K562 (cell line): ENCODE results near the gene WDR18. TPM values are rescaled to one million over a fixed set of nuclear protein-coding genes. Genes with fewer than 3 reads are reported as not detected.

Experiments used
- ATAC-seq: fragments of 200-7000 bp; cut with Tn5 transposase; 3 replicates; pipeline ENCODE4 v1.9.1; 2020; ENCODE audit warnings: moderate library complexity
- BruUV-seq: library from RNA; stranded (reverse); fragments of 400-500 nt; replicated peaks from 2 replicates; lab custom pipeline; 2021; lab: Mats Ljungman, UMichigan
- CTCF ChIA-PET: fragments of 300-600 bp; formaldehyde crosslinking; extraction: SDS; loops from one replicate; lab custom pipeline; 2021; ENCODE audit warnings: low intra/inter-chr PET ratio; lab: Yijun Ruan, JAX
- POLR2A ChIA-PET: fragments of 300-600, 350-650 bp; sonication (Branson Sonifier 250); formaldehyde crosslinking; extraction: SDS; loops from one replicate; lab custom pipeline; 2021; ENCODE audit warnings: antibody characterized with exemption, inconsistent platforms; lab: Yijun Ruan, JAX
- DNase-seq, 4 experiments: peaks; one replicate each; pipeline versions ENCODE4 v3.0.0 to v3.0.0-alpha.2; 2011 to 2018; ENCODE audit warnings: low spot score in 3 of 4, mixed read lengths in 3 of 4; ENCODE audit errors: extremely low read depth in 1 of 4
- FAIRE-seq: peaks from 2 replicates; lab custom pipeline; 2011; peaks lifted over from hg19 to GRCh38; lab: Jason Lieb, UNC
- H2AFZ ChIP-seq: 2 replicates; pipeline ENCODE4 v1.6.0; 2011; ENCODE audit warnings: low read depth, low read length, control low read depth, inconsistent platforms
- H3K27ac ChIP-seq: fragments of 200-600 bp; 3 replicates; pipeline ENCODE4 v1.8.0; 2011; ENCODE audit warnings: low read depth, mild to moderate bottlenecking, control low read depth, inconsistent platforms, low read length, moderate library complexity, mixed read lengths; ENCODE audit errors: extremely low read depth
- H3K27me3 ChIP-seq, 2 experiments: fragments of 300-600 bp in 1 of 2; 2 replicates in 1 of 2; 3 replicates in 1 of 2; pipeline versions ENCODE4 v1.6.0 to v1.8.0; 2011; ENCODE audit warnings: inconsistent platforms in 2 of 2, low read length in 2 of 2, mild to moderate bottlenecking in 1 of 2, mixed read lengths in 1 of 2, moderate library complexity in 1 of 2; ENCODE audit not compliant: control insufficient read depth in 2 of 2, insufficient read depth in 2 of 2
- H3K36me3 ChIP-seq: fragments of 300-600 bp; 3 replicates; pipeline ENCODE4 v1.8.0; 2011; ENCODE audit warnings: mild to moderate bottlenecking, low read length, inconsistent platforms; ENCODE audit not compliant: control insufficient read depth, insufficient read depth
- H3K4me1 ChIP-seq, 2 experiments: fragments of 200-600 bp in 1 of 2; replicated peaks in 1 of 2; 2 replicates in 1 of 2; 3 replicates in 1 of 2; pipeline versions ENCODE4 v1.5.1 to v1.8.0; 2011; ENCODE audit warnings: inconsistent platforms in 2 of 2, low read length in 2 of 2, mild to moderate bottlenecking in 1 of 2, mixed read lengths in 1 of 2, moderate library complexity in 1 of 2; ENCODE audit not compliant: control insufficient read depth in 2 of 2, insufficient read depth in 2 of 2
- H3K4me2 ChIP-seq: 2 replicates; pipeline ENCODE4 v1.6.1; 2011; ENCODE audit warnings: low read length, control low read depth, inconsistent platforms, mixed read lengths; ENCODE audit not compliant: insufficient read depth
- H3K4me3 ChIP-seq: fragments of 200-600 bp; sonication (generic), shearing (Covaris generic); 2 replicates; pipeline ENCODE4 v1.5.1; 2016; ENCODE audit warnings: control low read depth, inconsistent platforms
- H3K79me2 ChIP-seq: fragments of 200-600 bp; 3 replicates; pipeline ENCODE4 v1.8.0; 2011; ENCODE audit warnings: low read length, inconsistent platforms; ENCODE audit not compliant: control insufficient read depth, insufficient read depth
- H3K9ac ChIP-seq, 2 experiments: 2 replicates each; pipeline versions ENCODE4 v1.6.0 to v1.6.1; 2011; ENCODE audit warnings: low read depth in 2 of 2, low read length in 2 of 2, control low read depth in 1 of 2, inconsistent platforms in 1 of 2, mild to moderate bottlenecking in 1 of 2, mixed read lengths in 1 of 2; ENCODE audit not compliant: insufficient read depth in 1 of 2
- H3K9me1 ChIP-seq: one replicate; pipeline ENCODE4 v1.6.0; 2011; ENCODE audit warnings: inconsistent platforms, mild to moderate bottlenecking, low read length, moderate library complexity; ENCODE audit not compliant: control insufficient read depth, insufficient read depth
- H3K9me3 ChIP-seq: replicated peaks from 2 replicates; pipeline ENCODE4 v1.5.1; 2011; ENCODE audit warnings: low read depth, low read length, inconsistent platforms; ENCODE audit not compliant: control insufficient read depth, insufficient read depth
- H4K20me1 ChIP-seq: replicated peaks from 2 replicates; pipeline ENCODE4 v1.6.1; 2011; ENCODE audit warnings: low read length, inconsistent platforms, mixed read lengths; ENCODE audit not compliant: control insufficient read depth, insufficient read depth
- ADNP ChIP-seq: fragments of 200-800 bp; sonication (Bioruptor generic); IDR thresholded peaks from 2 replicates; pipeline ENCODE4 v1.6.1; 2016; ENCODE audit warnings: missing genetic modification characterization, missing compliant biosample characterization
- AFF4 ChIP-seq: sonication (generic); formaldehyde crosslinking; IDR thresholded peaks from 2 replicates; pipeline ENCODE4 v1.8.0; 2023; ENCODE audit warnings: mild to moderate bottlenecking, missing genetic modification reagents
- ARNT ChIP-seq, 2 experiments: fragments of 450-650 bp; IDR thresholded peaks; 2 replicates each; pipeline ENCODE4 v1.6.1; 2016; ENCODE audit warnings: mild to moderate bottlenecking in 1 of 2
- ATF6 ChIP-seq: sonication (generic); formaldehyde crosslinking; IDR thresholded peaks from 2 replicates; pipeline ENCODE4 v1.4.0; 2020; ENCODE audit warnings: mild to moderate bottlenecking, missing genetic modification reagents
- BRD9 ChIP-seq: fragments of 450-650 bp; IDR thresholded peaks from 2 replicates; pipeline ENCODE4 v1.6.1; 2018; ENCODE audit warnings: low read depth; ENCODE audit not compliant: partially characterized antibody
- GABPB2 ChIP-seq: fragments of 250-450 bp; sonication (Bioruptor Pico); conservative IDR thresholded peaks from 2 replicates; pipeline ENCODE4 v1.5.1; 2021; ENCODE audit warnings: mild to moderate bottlenecking
- HMGN3 ChIP-seq: IDR thresholded peaks from 2 replicates; pipeline ENCODE4 v1.6.1; 2011; ENCODE audit warnings: borderline replicate concordance, low read depth, mild to moderate bottlenecking, mixed read lengths, low read length; ENCODE audit not compliant: insufficient read length; ENCODE audit errors: extremely low read depth
- ILF3 ChIP-seq: fragments of 450-650 bp; IDR thresholded peaks from 2 replicates; pipeline ENCODE4 v1.6.1; 2018; ENCODE audit warnings: antibody characterized with exemption, mild to moderate bottlenecking, moderate library complexity, borderline replicate concordance
- PHB ChIP-seq: fragments of 250-450 bp; sonication (Bioruptor Pico); IDR thresholded peaks from 2 replicates; pipeline ENCODE4 v1.5.0; 2021
- RBFOX2 ChIP-seq: fragments of 200-400 bp; formaldehyde crosslinking; IDR thresholded peaks from 2 replicates; pipeline ENCODE4 v1.6.1; 2017; ENCODE audit warnings: low read depth, mild to moderate bottlenecking, low read length, moderate library complexity
- SNAPC5 ChIP-seq: fragments of 250-450 bp; sonication (Bioruptor Pico); IDR thresholded peaks from 2 replicates; pipeline ENCODE4 v1.8.0; 2021; ENCODE audit warnings: moderate library complexity, mild to moderate bottlenecking, inconsistent platforms
- TCF15 ChIP-seq: fragments of 250-450 bp; sonication (Bioruptor Pico); IDR thresholded peaks from 2 replicates; pipeline ENCODE4 v1.8.0; 2022; ENCODE audit warnings: moderate library complexity, mild to moderate bottlenecking, inconsistent platforms
- U2AF2 ChIP-seq: fragments of 200-400 bp; formaldehyde crosslinking; optimal IDR thresholded peaks from 2 replicates; pipeline ENCODE3; 2017; ENCODE audit warnings: low read depth, mild to moderate bottlenecking, low read length
- ZNF24 ChIP-seq: fragments of 450-650 bp; IDR thresholded peaks from 2 replicates; pipeline ENCODE4 v1.6.1; 2016
- WGBS: fragments of 100-300 bp; shearing (Covaris generic); methylation state at CpG from one replicate; pipeline ENCODE4 v1.1.6; 2016; ENCODE audit warnings: low coverage, mixed read lengths; ENCODE audit not compliant: insufficient coverage; ENCODE audit errors: missing lambda C conversion rate; 5-methylcytosine and 5-hydroxymethylcytosine counted together
- in situ Hi-C: fragments of 300-500 bp; cut with MboI; formaldehyde crosslinking; loops from 4 replicates; pipeline ENCODE4 v1.15.0; 2018; ENCODE audit warnings: inconsistent platforms, mixed read lengths
- intact Hi-C: fragments of 100-400 bp; cut with micrococcal nuclease; formaldehyde crosslinking; loops from 2 replicates; pipeline ENCODE4 v1.14.2; 2022
- polyA plus RNA-seq, 8 experiments: library from polyadenylated mRNA; depleted of rRNA in 4 of 8; stranded (reverse) in 5 of 8; unstranded in 3 of 8; fragments of >200 nt; fragmentation: Nextera tagmentation in 2 of 8; fragmentation: Illumina TruSeq in 1 of 8; extraction: Ambion mirVana in 2 of 8; extraction: Trizol in 1 of 8; gene quantifications; 2 replicates each; pipeline versions ENCODE4 v1.2.1 to v1.2.3, GENCODE V29; 2011 to 2014; ENCODE audit warnings: inconsistent platforms in 1 of 8, missing spikeins in 1 of 8
- total RNA-seq, 7 experiments: library from RNA; depleted of rRNA in 6 of 7; stranded (reverse); fragments of >200 nt in 6 of 7; fragmentation: Illumina TruSeq in 2 of 7; extraction: Trizol in 2 of 7; gene quantifications; 2 replicates each; pipeline versions ENCODE4 v1.2.1 to v1.2.3, GENCODE V29; 2011 to 2021; ENCODE audit warnings: low replicate concordance in 1 of 7

WDR18 gene
- total and polyA plus RNA-seq, 9 of the 15 experiments (the other 6 are each of a cell fraction or from before 2014, with no cell fraction given), result 0.65 to 181 (median 30.1) TPM

DNA sequence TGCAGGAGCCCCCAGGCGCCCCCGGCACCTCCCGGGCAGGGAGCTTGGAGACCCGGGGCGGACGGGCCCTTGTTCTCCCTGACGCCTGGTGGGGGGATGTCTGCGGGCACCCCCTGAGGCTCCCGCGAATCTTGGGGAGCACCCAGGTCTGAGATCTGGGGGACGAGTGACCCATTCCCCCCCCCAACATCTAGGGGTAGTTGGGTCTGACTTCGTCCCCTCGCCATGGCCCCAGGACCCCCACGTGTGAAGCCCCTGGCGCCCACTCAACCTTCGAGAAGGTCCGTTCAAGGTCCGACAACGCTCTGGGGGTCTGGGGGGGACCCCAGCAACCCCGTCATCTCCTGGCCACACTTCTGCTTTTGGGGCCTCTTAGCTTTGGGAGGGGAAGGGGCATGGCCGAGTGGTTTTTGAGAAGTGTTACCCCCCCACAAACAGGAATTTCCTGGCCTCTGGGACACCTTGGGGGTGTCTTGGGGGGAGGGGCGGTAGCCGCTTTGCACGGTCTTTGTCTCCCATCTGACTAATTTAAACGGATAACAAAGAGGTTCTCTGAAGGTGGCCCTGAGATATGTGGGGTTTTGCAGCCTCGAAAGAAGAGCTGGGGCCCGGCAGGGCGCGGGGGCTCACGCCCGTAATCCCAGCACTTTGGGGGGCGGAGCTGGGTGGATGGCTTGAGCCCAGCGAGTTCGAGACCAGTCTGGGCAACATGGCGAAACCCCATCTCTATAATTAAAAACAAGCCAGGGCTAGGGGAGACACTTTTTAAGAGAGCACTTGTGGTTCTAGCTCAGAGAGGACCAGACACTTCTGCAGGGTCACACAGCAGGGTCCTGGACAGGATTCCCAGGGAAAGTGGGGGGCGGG lies 42.9 kb downstream of the WDR18 start (continued):
- TF ChIP-seq AFF4 (CRISPR knock-in tag) (no peak), BRD9 (peak; percentile 16)

DNA sequence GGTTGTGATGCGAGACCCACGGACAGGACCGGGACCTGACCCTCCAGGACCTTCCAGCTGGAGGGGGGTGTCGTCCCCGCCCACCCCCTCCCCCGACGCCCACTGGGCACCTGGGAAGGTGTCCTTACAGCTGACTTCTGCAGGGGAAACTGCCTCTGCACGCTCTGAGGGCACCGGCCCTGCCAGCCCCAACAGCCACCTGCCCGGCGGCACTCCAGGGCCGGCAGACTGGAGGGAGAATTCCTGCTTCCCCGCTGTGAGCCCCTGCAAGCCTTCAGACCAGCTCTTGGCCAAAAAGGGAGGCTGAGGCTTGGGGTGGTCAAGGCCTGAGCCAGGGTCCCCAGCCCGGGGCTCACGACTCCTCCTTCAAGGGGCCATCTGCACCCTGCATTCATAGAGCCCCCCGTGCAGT lies 43.5 kb downstream of the WDR18 start:
- Histone ChIP-seq H3K27ac (peak overlapping the region; percentile 98), H3K36me3 (peaks cover 20% of the 10 kb centered on the region; the same call in 1 of the 3 replicates), H3K79me2 (peaks cover 43% of the 10 kb centered on the region), H3K9me1 (no peaks in the 10 kb centered on the region), H3K9ac (peak overlapping the region; percentile 87 to 93), H3K9me3 (no peaks in the 10 kb centered on the region), H3K4me3 (peak overlapping the region; percentile 87), H3K4me2 (peak overlapping the region; percentile 79), H3K4me1 (peaks cover 20 to 68% of the 10 kb centered on the region in 2 experiments), H3K27me3 (no peaks in the 10 kb centered on the region), H2AFZ (no peak overlapping the region), H4K20me1 (no peaks in the 10 kb centered on the region)
- ATAC-seq (no peak), DNase-seq (no peak), FAIRE-seq (no peak)
- WGBS, result 11% methylated on average over 11 of the region's 16 CpGs
- in situ Hi-C loops (no loop called here), intact Hi-C loops (loop anchor here (1.0 kb wide), 1 partner anchor 15 kb away; no protein-coding TSS in a partner anchor)
- CTCF ChIA-PET, result no interaction called here
- BruUV-seq, result no TSS peak
- POLR2A ChIA-PET, result interaction anchor here (0.6 to 8.5 kb wide), 12 partner anchors 11 to 539 kb away, joined by 3 to 176 read pairs (median 4); partner anchors contain the start of genes ABCA7 and CIRBP
- TF ChIP-seq ATF6 (CRISPR knock-in tag), result no peak
- TF ChIP-seq ADNP (tag), result 0 out of 2 replicates have a peak, but pooled peaks have one; percentile 51
- no peak for TF ChIP-seq ZNF24
- peak; percentile 68 for TF ChIP-seq RBFOX2
- no peak for TF ChIP-seq TCF15 (CRISPR knock-in tag)
- TF ChIP-seq ILF3, result no peak
- no peak for TF ChIP-seq U2AF2
- no peak for TF ChIP-seq ARNT (IDR thresholded peaks at IDR 0.05)
- TF ChIP-seq HMGN3, result peak; percentile 17
- no peak for TF ChIP-seq PHB
- TF ChIP-seq SNAPC5 (CRISPR knock-in tag), result no peak
- no peak for TF ChIP-seq GABPB2 (CRISPR knock-in tag)
